ENCODE data around the gene PCF11. TPM values are rescaled to one million over a fixed set of nuclear protein-coding genes. Genes with fewer than 3 reads are reported as not detected.
A peak's percentile ranks its signal among the peaks of the same experiment; 100 is the strongest.

PCF11 gene
- total RNA-seq, 6 experiments from 2014 or later = 16.0 to 23.1 (median 18.9) TPM

- 72% methylated on average over 2 of the region's 3 CpGs for WGBS (ENCODE audit: insufficient coverage, low coverage, low lambda C conversion rate, missing lambda C conversion rate)
- intact Hi-C loops (cut with DNase I) = no loop called here
- ATAC-seq = peak; percentile 23 to 55 (median 44)
- Histone ChIP-seq H3K4me3 (peak overlapping the region in 2 of 3 donors; percentile 42 to 45), H3K4me1 (peaks cover 0 to 37% (median 6%) of the 10 kb centered on the region in 4 donors), H3K27me3 (no peaks in the 10 kb centered on the region), H3K27ac (peak overlapping the region in 2 of 3 donors; percentile 69 to 80), H3K9me3 (no peaks in the 10 kb centered on the region), H3K36me3 (no peaks in the 10 kb centered on the region)
- no peak for DNase-seq
- TF ChIP-seq CTCF (IDR thresholded peaks at IDR 0.05) (no peak), POLR2A (IDR thresholded peaks at IDR 0.05) (no peak)
Observed at GRCh38 chr11:83116015-83116641, 40.8 kb upstream of the PCF11 start.

- Histone ChIP-seq H3K27me3 (no peaks in the 10 kb centered on the region), H3K9me3 (no peaks in the 10 kb centered on the region), H3K36me3 (no peaks in the 10 kb centered on the region), H3K4me3 (no peak overlapping the region), H3K4me1 (peaks cover 0 to 37% (median 6%) of the 10 kb centered on the region in 4 donors), H3K27ac (peak overlapping the region in 2 of 3 donors; percentile 69 to 80)
- TF ChIP-seq CTCF (IDR thresholded peaks at IDR 0.05) (no peak), POLR2A (IDR thresholded peaks at IDR 0.05) (no peak)
- peak; percentile 30 to 62 (median 31) for ATAC-seq
- DNase-seq = no peak
- intact Hi-C loops (cut with DNase I) = no loop called here
Observed at GRCh38 chr11:83118814-83119213, 38.1 kb upstream of the PCF11 start.

- Histone ChIP-seq H3K4me3 (no peak overlapping the region), H3K27ac (peak overlapping the region in 1 of 3 donors; percentile 69), H3K4me1 (peaks cover 0 to 37% (median 6%) of the 10 kb centered on the region in 4 donors), H3K27me3 (no peaks in the 10 kb centered on the region), H3K36me3 (no peaks in the 10 kb centered on the region), H3K9me3 (no peaks in the 10 kb centered on the region)
- intact Hi-C loops (cut with DNase I) = no loop called here
- 53% methylated on average over 3 of the region's 3 CpGs for WGBS (ENCODE audit: insufficient coverage, low coverage, low lambda C conversion rate, missing lambda C conversion rate)
- no peak for TF ChIP-seq CTCF (IDR thresholded peaks at IDR 0.05)
- no peak for TF ChIP-seq POLR2A (IDR thresholded peaks at IDR 0.05)
- DNase-seq = no peak
- ATAC-seq = no peak
Observed at GRCh38 chr11:83119216-83119615, 37.7 kb upstream of the PCF11 start.

- TF ChIP-seq CTCF (IDR thresholded peaks at IDR 0.05) (no peak), POLR2A (IDR thresholded peaks at IDR 0.05) (no peak)
- Histone ChIP-seq H3K27me3 (no peaks in the 10 kb centered on the region), H3K4me1 (peaks cover 0 to 34% (median 6%) of the 10 kb centered on the region in 4 donors), H3K4me3 (no peak overlapping the region), H3K36me3 (no peaks in the 10 kb centered on the region), H3K9me3 (no peaks in the 10 kb centered on the region), H3K27ac (no peak overlapping the region)
- no peak for DNase-seq
- ATAC-seq = no peak
- intact Hi-C loops (cut with DNase I) = no loop called here
Observed at GRCh38 chr11:83120327-83120726, 36.6 kb upstream of the PCF11 start.

- Histone ChIP-seq H3K27me3 (no peaks in the 10 kb centered on the region), H3K9me3 (no peaks in the 10 kb centered on the region), H3K27ac (no peak overlapping the region), H3K4me1 (peaks cover 0 to 17% (median 6%) of the 10 kb centered on the region in 4 donors), H3K4me3 (no peak overlapping the region), H3K36me3 (no peaks in the 10 kb centered on the region)
- intact Hi-C loops (cut with DNase I) = no loop called here
- ATAC-seq (no peak), DNase-seq (no peak)
- TF ChIP-seq CTCF (IDR thresholded peaks at IDR 0.05) = no peak
- no peak for TF ChIP-seq POLR2A (IDR thresholded peaks at IDR 0.05)
Observed at GRCh38 chr11:83122050-83122449, 34.9 kb upstream of the PCF11 start.

Measured in right lobe of liver (tissue), 6 donors.